KMS-11 (cell line): ENCODE results near the gene RPL36A.

Source experiments
- H2AFZ ChIP-seq: fragments of 200-600 bp; sonication (generic); 2 replicates; pipeline ENCODE4 v1.6.1; 2016; ENCODE audit warnings: antibody characterized with exemption, mixed run types, low read depth
- H3K27ac ChIP-seq: fragments of 200-600 bp; sonication (generic); 2 replicates; pipeline ENCODE4 v1.6.1; 2016; ENCODE audit warnings: mild to moderate bottlenecking, mixed run types
- H3K27me3 ChIP-seq: fragments of 200-600 bp; sonication (generic); 2 replicates; pipeline ENCODE4 v1.6.1; 2017; ENCODE audit warnings: mild to moderate bottlenecking, low read depth, mixed run types, moderate library complexity; ENCODE audit not compliant: insufficient read depth
- H3K36me3 ChIP-seq: fragments of 200-600 bp; sonication (generic); 2 replicates; pipeline ENCODE4 v1.6.1; 2017; ENCODE audit warnings: mild to moderate bottlenecking, mixed run types; ENCODE audit not compliant: insufficient read depth
- H3K4me1 ChIP-seq: fragments of 200-600 bp; sonication (generic); 2 replicates; pipeline ENCODE4 v1.6.1; 2016; ENCODE audit warnings: mild to moderate bottlenecking, low read depth, mixed run types; ENCODE audit not compliant: poor library complexity, severe bottlenecking
- H3K4me2 ChIP-seq: fragments of 200-600 bp; sonication (generic); 2 replicates; pipeline ENCODE4 v1.7.0; 2016; ENCODE audit warnings: mild to moderate bottlenecking, mixed run types
- H3K4me3 ChIP-seq: fragments of 200-600 bp; sonication (generic); IDR thresholded peaks from 2 replicates; pipeline ENCODE4 v1.6.1; 2017; ENCODE audit warnings: low read depth, low read length, mixed read lengths; ENCODE audit not compliant: insufficient read depth
- H3K79me2 ChIP-seq: fragments of 200-600 bp; sonication (generic); 2 replicates; pipeline ENCODE4 v1.6.1; 2016; ENCODE audit warnings: low read depth, mixed run types; ENCODE audit not compliant: insufficient read depth
- H3K9ac ChIP-seq: fragments of 200-600 bp; sonication (generic); 2 replicates; pipeline ENCODE4 v1.6.1; 2016; ENCODE audit warnings: mild to moderate bottlenecking, mixed run types
- H4K20me1 ChIP-seq: fragments of 200-600 bp; sonication (generic); 2 replicates; pipeline ENCODE4 v1.6.1; 2016; ENCODE audit warnings: mild to moderate bottlenecking, mixed run types; ENCODE audit not compliant: insufficient read depth
- TF ChIP-seq, protein P1 (sequence below): fragments of 200-600 bp; sonication (generic); conservative IDR thresholded peaks from 2 replicates; pipeline ENCODE4 v1.6.1; 2017; ENCODE audit warnings: low read depth, mild to moderate bottlenecking, antibody characterized with exemption, low read length, moderate library complexity, mixed read lengths

Gene RPL36A

DNA sequence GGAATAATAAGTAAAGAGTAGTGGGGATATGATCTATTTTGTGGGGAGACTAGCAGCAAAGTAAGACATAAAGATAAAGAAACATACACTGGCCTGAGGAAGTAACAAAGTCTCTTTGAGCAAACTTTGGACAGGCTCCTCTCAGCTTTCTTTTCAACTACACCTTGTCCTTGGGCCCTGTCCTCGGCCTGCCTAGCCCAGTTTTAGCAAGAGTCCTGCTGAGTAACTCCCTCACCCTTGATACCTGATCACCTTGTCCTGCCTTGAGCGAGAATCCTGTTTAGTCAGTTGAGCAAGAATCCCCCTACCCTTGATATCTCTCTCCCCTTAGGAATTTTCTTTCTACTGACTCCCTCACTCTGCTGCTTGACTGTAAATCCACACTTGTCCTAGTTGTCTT lies 28.7 kb downstream of the RPL36A start:
- Histone ChIP-seq H3K79me2 (no peaks in the 10 kb centered on the region), H3K9ac (no peak overlapping the region), H3K4me3 (no peak overlapping the region), H3K27me3 (no peaks in the 10 kb centered on the region), H3K4me2 (no peak overlapping the region), H4K20me1 (no peaks in the 10 kb centered on the region), H2AFZ (no peak overlapping the region), H3K36me3 (no peaks in the 10 kb centered on the region), H3K27ac (no peak overlapping the region), H3K4me1 (peaks cover 7% of the 10 kb centered on the region)
- TF ChIP-seq, protein P1, sequence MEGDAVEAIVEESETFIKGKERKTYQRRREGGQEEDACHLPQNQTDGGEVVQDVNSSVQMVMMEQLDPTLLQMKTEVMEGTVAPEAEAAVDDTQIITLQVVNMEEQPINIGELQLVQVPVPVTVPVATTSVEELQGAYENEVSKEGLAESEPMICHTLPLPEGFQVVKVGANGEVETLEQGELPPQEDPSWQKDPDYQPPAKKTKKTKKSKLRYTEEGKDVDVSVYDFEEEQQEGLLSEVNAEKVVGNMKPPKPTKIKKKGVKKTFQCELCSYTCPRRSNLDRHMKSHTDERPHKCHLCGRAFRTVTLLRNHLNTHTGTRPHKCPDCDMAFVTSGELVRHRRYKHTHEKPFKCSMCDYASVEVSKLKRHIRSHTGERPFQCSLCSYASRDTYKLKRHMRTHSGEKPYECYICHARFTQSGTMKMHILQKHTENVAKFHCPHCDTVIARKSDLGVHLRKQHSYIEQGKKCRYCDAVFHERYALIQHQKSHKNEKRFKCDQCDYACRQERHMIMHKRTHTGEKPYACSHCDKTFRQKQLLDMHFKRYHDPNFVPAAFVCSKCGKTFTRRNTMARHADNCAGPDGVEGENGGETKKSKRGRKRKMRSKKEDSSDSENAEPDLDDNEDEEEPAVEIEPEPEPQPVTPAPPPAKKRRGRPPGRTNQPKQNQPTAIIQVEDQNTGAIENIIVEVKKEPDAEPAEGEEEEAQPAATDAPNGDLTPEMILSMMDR, result no peak

DNA sequence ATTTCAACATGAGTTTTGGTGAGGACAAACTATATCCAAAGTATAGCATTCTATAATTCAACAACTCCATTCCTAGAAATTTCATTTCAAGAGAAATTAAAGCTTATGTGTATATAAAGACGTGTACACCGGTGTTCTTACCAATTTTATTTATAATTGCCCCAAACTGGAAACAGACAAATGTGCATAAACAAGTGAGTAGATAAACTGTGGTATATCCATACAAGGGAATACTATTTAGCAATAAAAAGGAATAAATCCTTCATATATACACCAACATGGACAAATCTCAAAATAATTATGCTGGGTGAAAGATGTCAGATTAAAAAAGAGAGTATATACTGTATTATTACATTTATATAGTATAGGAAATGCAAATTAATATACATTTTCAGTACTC lies 37.1 kb downstream of the RPL36A start:
- Histone ChIP-seq H3K9ac (no peak overlapping the region), H3K79me2 (no peaks in the 10 kb centered on the region), H3K36me3 (no peaks in the 10 kb centered on the region), H3K4me3 (no peak overlapping the region), H2AFZ (no peak overlapping the region), H3K4me1 (no peaks in the 10 kb centered on the region), H3K27me3 (no peaks in the 10 kb centered on the region), H3K27ac (no peak overlapping the region), H4K20me1 (no peaks in the 10 kb centered on the region), H3K4me2 (no peak overlapping the region)
- TF ChIP-seq, protein P1, result no peak

DNA sequence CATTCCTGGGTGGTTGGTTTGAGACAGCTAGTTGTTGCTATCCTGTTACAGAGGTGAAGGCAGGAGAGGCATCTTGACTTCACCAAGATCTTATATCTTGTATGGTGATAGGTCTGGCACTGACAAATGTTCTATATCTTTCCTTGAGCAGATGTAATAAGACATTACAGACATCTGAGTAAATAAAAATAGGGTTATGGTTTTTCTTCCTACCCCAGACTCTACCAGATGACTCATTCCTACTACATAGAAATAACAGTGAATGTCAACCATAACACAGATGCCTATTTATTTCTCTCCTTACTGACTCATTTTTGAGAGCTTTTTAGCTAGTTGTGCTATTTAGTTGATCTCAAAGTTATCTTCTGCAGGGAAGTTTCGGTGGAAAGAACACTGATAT lies 39.1 kb downstream of the RPL36A start:
- Histone ChIP-seq H2AFZ (no peak overlapping the region), H3K4me3 (no peak overlapping the region), H3K4me2 (no peak overlapping the region), H3K27ac (no peak overlapping the region), H3K79me2 (no peaks in the 10 kb centered on the region), H3K36me3 (no peaks in the 10 kb centered on the region), H4K20me1 (no peaks in the 10 kb centered on the region), H3K4me1 (no peaks in the 10 kb centered on the region), H3K9ac (no peak overlapping the region), H3K27me3 (no peaks in the 10 kb centered on the region)
- TF ChIP-seq, protein P1, result no peak

DNA sequence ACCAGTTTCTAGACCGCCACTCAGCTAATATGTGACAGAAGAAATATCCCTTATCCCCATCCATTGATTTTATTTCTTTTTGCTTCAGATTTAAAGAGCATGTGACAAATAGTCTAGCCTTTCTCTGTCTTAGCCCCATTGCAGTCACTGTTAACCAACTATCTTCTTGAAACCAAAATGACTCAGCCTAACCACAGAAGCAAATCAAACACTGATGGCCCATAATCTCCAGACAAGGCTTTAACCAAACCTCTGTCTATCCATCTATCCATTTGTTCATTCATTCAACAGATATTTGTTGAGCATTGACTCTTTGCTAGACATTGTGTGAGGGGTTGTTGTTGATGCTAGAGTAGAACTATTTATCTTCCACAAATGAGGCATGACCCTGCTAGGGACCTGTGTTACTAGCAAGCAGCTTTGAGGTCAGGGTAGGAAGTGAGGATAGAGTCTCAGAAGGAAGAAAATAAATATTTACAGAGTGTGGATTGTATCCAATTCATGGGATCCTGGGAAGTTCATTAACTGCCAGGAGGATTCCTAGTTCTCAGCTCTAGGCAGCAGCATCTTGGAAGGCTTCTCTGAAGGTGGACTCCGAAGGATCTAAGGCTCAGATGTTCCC lies 39.8 kb downstream of the RPL36A start:
- Histone ChIP-seq H3K27me3 (no peaks in the 10 kb centered on the region), H2AFZ (no peak overlapping the region), H3K4me3 (no peak overlapping the region), H3K9ac (no peak overlapping the region), H3K4me2 (no peak overlapping the region), H3K27ac (no peak overlapping the region), H4K20me1 (no peaks in the 10 kb centered on the region), H3K79me2 (no peaks in the 10 kb centered on the region), H3K36me3 (no peaks in the 10 kb centered on the region), H3K4me1 (no peaks in the 10 kb centered on the region)
- TF ChIP-seq, protein P1, result no peak
